OCI-LY7 (cell line): ENCODE results near the gene SNN. TPM values are rescaled to one million over a fixed set of nuclear protein-coding genes. Genes with fewer than 3 reads are reported as not detected.

ENCODE experiments used
- BruUV-seq: library from RNA; stranded (reverse); fragments of 400-500 nt; replicated peaks from 2 replicates; lab custom pipeline; 2021; lab: Mats Ljungman, UMichigan
- CTCF ChIA-PET: fragments of 300-600 bp; sonication (Branson Sonifier 250); formaldehyde crosslinking; loops from one replicate; lab custom pipeline; 2022; ENCODE audit warnings: antibody characterized with exemption; ENCODE audit not compliant: unreplicated experiment; lab: Charles Lee
- POLR2A ChIA-PET: fragments of 300-600 bp; sonication (Branson Sonifier 250); formaldehyde crosslinking; loops from one replicate; lab custom pipeline; 2022; ENCODE audit warnings: antibody characterized with exemption; lab: Charles Lee
- DNase-seq: peaks from one replicate; pipeline ENCODE4 v3.0.0-alpha.2; 2015; ENCODE audit warnings: low spot score
- H2AFZ ChIP-seq: fragments of 200-600 bp; sonication (generic), shearing (Covaris generic); 2 replicates; pipeline ENCODE4 v1.6.1; 2014; ENCODE audit warnings: mild to moderate bottlenecking, antibody characterized with exemption, low read length, moderate library complexity
- H3K27ac ChIP-seq: fragments of 200-600 bp; sonication (generic); 2 replicates; pipeline ENCODE4 v1.5.1; 2014; ENCODE audit warnings: mixed run types, low read depth, mild to moderate bottlenecking, moderate library complexity, low read length, inconsistent platforms; ENCODE audit not compliant: poor library complexity, severe bottlenecking
- H3K36me3 ChIP-seq: fragments of 200-600 bp; sonication (generic); 2 replicates; pipeline ENCODE4 v1.6.1; 2014; ENCODE audit warnings: mild to moderate bottlenecking, antibody characterized with exemption, low read length, moderate library complexity, mixed read lengths; ENCODE audit not compliant: insufficient read depth
- H3K4me1 ChIP-seq: fragments of 200-600 bp; sonication (generic); 2 replicates; pipeline ENCODE4 v1.5.1; 2014; ENCODE audit warnings: mild to moderate bottlenecking, low read length; ENCODE audit not compliant: insufficient read depth, poor library complexity, severe bottlenecking
- H3K4me2 ChIP-seq: fragments of 200-600 bp; sonication (generic); 2 replicates; pipeline ENCODE4 v1.6.1; 2014; ENCODE audit warnings: mild to moderate bottlenecking, low read length
- H3K4me3 ChIP-seq: fragments of 200-600 bp; sonication (generic); 2 replicates; pipeline ENCODE4 v1.5.1; 2014; ENCODE audit warnings: mild to moderate bottlenecking, low read depth, low read length; ENCODE audit not compliant: poor library complexity, severe bottlenecking
- H3K79me2 ChIP-seq: fragments of 200-600 bp; sonication (generic); 2 replicates; pipeline ENCODE4 v1.6.1; 2016; ENCODE audit warnings: low read depth, mild to moderate bottlenecking, low read length, moderate library complexity, mixed read lengths; ENCODE audit not compliant: insufficient read depth
- H3K9me2 ChIP-seq: fragments of 200-600 bp; sonication (generic); 2 replicates; pipeline ENCODE4 v1.6.1; 2016; ENCODE audit warnings: mild to moderate bottlenecking, low read length, mixed read lengths; ENCODE audit not compliant: insufficient read depth
- H3K9me3 ChIP-seq: fragments of 200-600 bp; sonication (generic); 2 replicates; pipeline ENCODE4 v1.6.1; 2014; ENCODE audit warnings: mild to moderate bottlenecking, mixed run types, low read length, mixed read lengths
- H4K20me1 ChIP-seq: fragments of 200-600 bp; sonication (generic); 2 replicates; pipeline ENCODE4 v1.6.1; 2014; ENCODE audit warnings: mild to moderate bottlenecking, antibody characterized with exemption, low read length, moderate library complexity, mixed read lengths; ENCODE audit not compliant: insufficient read depth
- CTCF ChIP-seq: fragments of 200-600 bp; sonication (generic); conservative IDR thresholded peaks from 2 replicates; pipeline ENCODE4 v1.5.1; 2014; ENCODE audit warnings: mild to moderate bottlenecking, antibody characterized with exemption, low read length, moderate library complexity, mixed read lengths
- EZH2phosphoT487 ChIP-seq: fragments of 200-600 bp; sonication (generic); IDR thresholded peaks from 2 replicates; pipeline ENCODE4 v1.6.1; 2018; ENCODE audit warnings: low read depth, borderline replicate concordance, mild to moderate bottlenecking, mixed run types, antibody characterized with exemption, low read length, moderate library complexity, mixed read lengths
- intact Hi-C: fragments of 100-400 bp; cut with micrococcal nuclease; formaldehyde crosslinking; loops from one replicate; pipeline ENCODE4 v1.10.0; 2022; ENCODE audit not compliant: unreplicated experiment
- total RNA-seq, 2 experiments: library from RNA; depleted of rRNA in 1 of 2; stranded (reverse); fragments of >200 nt in 1 of 2; shearing (Covaris generic) in 1 of 2; gene quantifications; 2 replicates each; pipeline ENCODE4 v1.2.3, GENCODE V29; 2014 to 2022

SNN gene
- total RNA-seq, 2 experiments from 2014 or later = 27.8 to 31.8 TPM

GRCh38 chr16:11687601-11688519, 19.6 kb downstream of the SNN start:
- Histone ChIP-seq H3K27ac (peak overlapping the region; percentile 98), H3K4me2 (peak overlapping the region; percentile 80), H3K36me3 (peaks cover 77% of the 10 kb centered on the region), H4K20me1 (no peaks in the 10 kb centered on the region), H3K9me3 (no peaks in the 10 kb centered on the region), H3K9me2 (no peaks in the 10 kb centered on the region), H3K4me1 (peaks cover 94% of the 10 kb centered on the region), H3K4me3 (peak overlapping the region; percentile 65), H3K79me2 (peaks cover 56% of the 10 kb centered on the region), H2AFZ (peak overlapping the region; percentile 14; the same call in 1 of the 2 replicates)
- ChIA-PET POLR2A (interaction anchor here (0.7 to 1.9 kb wide), 11 partner anchors 7 to 94 kb away, joined by 3 to 8 read pairs (median 4); partner anchors contain the start of gene TXNDC11), CTCF (interaction anchor here (0.5 kb wide), 1 partner anchor 290 kb away, joined by 4 read pairs; no protein-coding TSS in a partner anchor)
- peak; percentile 62 for DNase-seq
- intact Hi-C loops = loop anchor here (2.0 to 5.0 kb wide), 4 partner anchors 27 to 124 kb away; partner anchors contain the start of gene ZC3H7A
- no TSS peak for BruUV-seq
- TF ChIP-seq EZH2phosphoT487 = no peak
- TF ChIP-seq CTCF = no peak

- no peaks in the 10 kb centered on the region for H4K20me1 ChIP-seq
- BruUV-seq = TSS peak; percentile 85
- H3K4me2 ChIP-seq = peak overlapping the region; percentile 80
- H3K9me3 ChIP-seq = no peaks in the 10 kb centered on the region
- H3K79me2 ChIP-seq = peaks cover 56% of the 10 kb centered on the region
- intact Hi-C loops = loop anchor here (2.0 to 5.0 kb wide), 4 partner anchors 26 to 124 kb away; partner anchors contain the start of gene ZC3H7A
- no peak for TF ChIP-seq EZH2phosphoT487
- TF ChIP-seq CTCF = no peak
- POLR2A ChIA-PET = interaction anchor here (0.7 to 2.9 kb wide), 18 partner anchors 8 to 276 kb away, joined by 3 to 15 read pairs (median 4); partner anchors contain the start of genes TNFRSF17 and TXNDC11
- H2AFZ ChIP-seq = peak overlapping the region; percentile 14; the same call in 1 of the 2 replicates
- no peaks in the 10 kb centered on the region for H3K9me2 ChIP-seq
- DNase-seq = no peak
- H3K27ac ChIP-seq = peak overlapping the region; percentile 98
- peaks cover 87% of the 10 kb centered on the region for H3K4me1 ChIP-seq
- CTCF ChIA-PET = interaction anchor here (0.5 to 1.1 kb wide), 4 partner anchors 23 to 290 kb away, joined by 3 to 5 read pairs (median 4); partner anchors contain the start of gene ZC3H7A
- H3K4me3 ChIP-seq = peak overlapping the region; percentile 65
- H3K36me3 ChIP-seq = peaks cover 78% of the 10 kb centered on the region
These were observed 20.2 kb downstream of the SNN start for GRCh38 chr16:11688520-11688886.
